ENCODE results near the gene PHF8. TPM values are rescaled to one million over a fixed set of nuclear protein-coding genes. Genes with fewer than 3 reads are reported as not detected.

The PHF8 gene
- total and polyA plus RNA-seq, 9 of the 15 experiments (the other 6 are each of a cell fraction or from before 2014, with no cell fraction given) = 2.5 to 25.7 (median 12.1) TPM

DNA sequence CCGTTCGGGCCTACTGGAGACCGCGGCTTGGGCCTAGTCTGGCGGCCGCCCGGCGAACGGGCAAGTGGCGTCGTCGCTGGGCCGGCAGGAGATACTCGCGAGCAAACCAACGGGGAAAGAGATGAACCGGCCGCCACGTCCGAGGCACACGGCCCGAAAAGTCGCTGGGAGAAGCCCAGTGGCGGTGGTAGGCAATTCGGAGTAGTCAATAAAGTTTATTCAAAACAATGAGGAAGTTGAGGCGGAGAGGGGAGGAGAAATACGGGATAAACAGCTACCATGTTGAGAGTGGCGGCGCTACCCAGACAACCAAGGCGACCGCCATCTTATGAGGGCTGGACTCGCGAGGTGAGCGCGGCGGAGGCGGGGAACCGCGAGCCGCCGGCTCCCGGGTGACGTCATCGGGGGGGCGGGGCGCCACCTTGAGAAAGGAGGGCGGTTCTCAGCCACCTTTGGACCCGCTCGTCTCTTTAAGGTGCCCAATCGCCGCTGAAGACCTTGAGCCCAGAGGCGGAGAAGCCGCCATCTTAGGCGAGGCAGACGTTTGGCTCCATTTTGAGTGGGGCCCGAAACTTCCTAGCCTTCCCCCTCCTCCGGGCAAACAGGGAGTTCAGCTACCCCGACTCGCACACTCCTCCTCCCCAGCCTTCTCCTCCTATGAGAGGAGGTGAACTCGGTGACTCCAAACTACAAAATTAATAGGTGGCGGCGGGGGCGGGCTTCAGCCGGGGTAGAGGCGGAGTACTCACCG, at the start of gene PHF8 (continued):
- no peak for TF ChIP-seq ARID2 (IDR thresholded peaks at IDR 0.05)
- TF ChIP-seq, protein P1, sequence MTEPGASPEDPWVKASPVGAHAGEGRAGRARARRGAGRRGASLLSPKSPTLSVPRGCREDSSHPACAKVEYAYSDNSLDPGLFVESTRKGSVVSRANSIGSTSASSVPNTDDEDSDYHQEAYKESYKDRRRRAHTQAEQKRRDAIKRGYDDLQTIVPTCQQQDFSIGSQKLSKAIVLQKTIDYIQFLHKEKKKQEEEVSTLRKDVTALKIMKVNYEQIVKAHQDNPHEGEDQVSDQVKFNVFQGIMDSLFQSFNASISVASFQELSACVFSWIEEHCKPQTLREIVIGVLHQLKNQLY (CRISPR knock-in tag; conservative IDR thresholded peaks at IDR 0.05) = no peak
- no peak for TF ChIP-seq KDM4B (IDR thresholded peaks at IDR 0.05; ENCODE audit: borderline replicate concordance in 2 of 2, low read depth in 1 of 2)
- TF ChIP-seq, protein P2, sequence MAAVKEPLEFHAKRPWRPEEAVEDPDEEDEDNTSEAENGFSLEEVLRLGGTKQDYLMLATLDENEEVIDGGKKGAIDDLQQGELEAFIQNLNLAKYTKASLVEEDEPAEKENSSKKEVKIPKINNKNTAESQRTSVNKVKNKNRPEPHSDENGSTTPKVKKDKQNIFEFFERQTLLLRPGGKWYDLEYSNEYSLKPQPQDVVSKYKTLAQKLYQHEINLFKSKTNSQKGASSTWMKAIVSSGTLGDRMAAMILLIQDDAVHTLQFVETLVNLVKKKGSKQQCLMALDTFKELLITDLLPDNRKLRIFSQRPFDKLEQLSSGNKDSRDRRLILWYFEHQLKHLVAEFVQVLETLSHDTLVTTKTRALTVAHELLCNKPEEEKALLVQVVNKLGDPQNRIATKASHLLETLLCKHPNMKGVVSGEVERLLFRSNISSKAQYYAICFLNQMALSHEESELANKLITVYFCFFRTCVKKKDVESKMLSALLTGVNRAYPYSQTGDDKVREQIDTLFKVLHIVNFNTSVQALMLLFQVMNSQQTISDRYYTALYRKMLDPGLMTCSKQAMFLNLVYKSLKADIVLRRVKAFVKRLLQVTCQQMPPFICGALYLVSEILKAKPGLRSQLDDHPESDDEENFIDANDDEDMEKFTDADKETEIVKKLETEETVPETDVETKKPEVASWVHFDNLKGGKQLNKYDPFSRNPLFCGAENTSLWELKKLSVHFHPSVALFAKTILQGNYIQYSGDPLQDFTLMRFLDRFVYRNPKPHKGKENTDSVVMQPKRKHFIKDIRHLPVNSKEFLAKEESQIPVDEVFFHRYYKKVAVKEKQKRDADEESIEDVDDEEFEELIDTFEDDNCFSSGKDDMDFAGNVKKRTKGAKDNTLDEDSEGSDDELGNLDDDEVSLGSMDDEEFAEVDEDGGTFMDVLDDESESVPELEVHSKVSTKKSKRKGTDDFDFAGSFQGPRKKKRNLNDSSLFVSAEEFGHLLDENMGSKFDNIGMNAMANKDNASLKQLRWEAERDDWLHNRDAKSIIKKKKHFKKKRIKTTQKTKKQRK (IDR thresholded peaks at IDR 0.05; ENCODE audit: borderline replicate concordance, low read depth, low read length) = no peak
- TF ChIP-seq SETDB1 (IDR thresholded peaks at IDR 0.05; ENCODE audit: low read length) = no peak
- no peak for TF ChIP-seq ZC3H8 (IDR thresholded peaks at IDR 0.05)
- TF ChIP-seq SMAD2 (IDR thresholded peaks at IDR 0.05; ENCODE audit: low read depth, low read length) = no peak
- peak; percentile 93; the same call in 1 of the 2 replicates for TF ChIP-seq FOXK1 (CRISPR knock-in tag; IDR thresholded peaks at IDR 0.05; ENCODE audit: borderline replicate concordance)
- no peak for TF ChIP-seq KDM1A (IDR thresholded peaks at IDR 0.05)
- TF ChIP-seq, protein P3, sequence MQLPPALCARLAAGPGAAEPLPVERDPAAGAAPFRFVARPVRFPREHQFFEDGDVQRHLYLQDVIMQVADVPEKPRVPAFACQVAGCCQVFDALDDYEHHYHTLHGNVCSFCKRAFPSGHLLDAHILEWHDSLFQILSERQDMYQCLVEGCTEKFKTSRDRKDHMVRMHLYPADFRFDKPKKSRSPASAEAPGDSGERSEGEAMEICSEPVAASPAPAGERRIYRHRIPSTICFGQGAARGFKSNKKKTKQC (CRISPR knock-in tag; IDR thresholded peaks at IDR 0.05) = peak; percentile 93
- no peak for TF ChIP-seq SMAD3 (CRISPR knock-in tag; conservative IDR thresholded peaks at IDR 0.05)
- peak; percentile 75; the same call in 1 of the 2 replicates for TF ChIP-seq FOXP1 (CRISPR knock-in tag; IDR thresholded peaks at IDR 0.05)
- no peak for TF ChIP-seq SIN3B (IDR thresholded peaks at IDR 0.05; ENCODE audit: low read depth)
- TF ChIP-seq CREM (IDR thresholded peaks at IDR 0.05; ENCODE audit: low read depth) = peak; percentile 88
- no peak for TF ChIP-seq OTX1 (CRISPR knock-in tag; IDR thresholded peaks at IDR 0.05)
- TF ChIP-seq, protein P4, sequence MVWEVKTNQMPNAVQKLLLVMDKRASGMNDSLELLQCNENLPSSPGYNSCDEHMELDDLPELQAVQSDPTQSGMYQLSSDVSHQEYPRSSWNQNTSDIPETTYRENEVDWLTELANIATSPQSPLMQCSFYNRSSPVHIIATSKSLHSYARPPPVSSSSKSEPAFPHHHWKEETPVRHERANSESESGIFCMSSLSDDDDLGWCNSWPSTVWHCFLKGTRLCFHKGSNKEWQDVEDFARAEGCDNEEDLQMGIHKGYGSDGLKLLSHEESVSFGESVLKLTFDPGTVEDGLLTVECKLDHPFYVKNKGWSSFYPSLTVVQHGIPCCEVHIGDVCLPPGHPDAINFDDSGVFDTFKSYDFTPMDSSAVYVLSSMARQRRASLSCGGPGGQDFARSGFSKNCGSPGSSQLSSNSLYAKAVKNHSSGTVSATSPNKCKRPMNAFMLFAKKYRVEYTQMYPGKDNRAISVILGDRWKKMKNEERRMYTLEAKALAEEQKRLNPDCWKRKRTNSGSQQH (CRISPR knock-in tag; IDR thresholded peaks at IDR 0.05) = no peak
- no peak for TF ChIP-seq RBM14 (IDR thresholded peaks at IDR 0.05; ENCODE audit: borderline replicate concordance, insufficient read depth, low read depth, low read length)
- TF ChIP-seq SRSF1 (IDR thresholded peaks at IDR 0.05; ENCODE audit: low read depth, low read length) = no peak
- no peak for TF ChIP-seq MECOM (CRISPR knock-in tag; IDR thresholded peaks at IDR 0.05)
- TF ChIP-seq ZKSCAN8 (CRISPR knock-in tag; IDR thresholded peaks at IDR 0.05) = no peak
- TF ChIP-seq NCOA4 (IDR thresholded peaks at IDR 0.05; ENCODE audit: partially characterized antibody) = no peak
- TF ChIP-seq HOXB6 (CRISPR knock-in tag; IDR thresholded peaks at IDR 0.05; ENCODE audit: borderline replicate concordance) = no peak
- no peak for TF ChIP-seq YBX1 (IDR thresholded peaks at IDR 0.05)
- TF ChIP-seq POLR2AphosphoS5 (IDR thresholded peaks at IDR 0.05; ENCODE audit: control insufficient read depth, insufficient read depth, low read depth, low read length) = peak; percentile 51; the same call in 1 of the 2 replicates

Measured in K562 (cell line).